ENCODE results near the gene TBL3.

- TF ChIP-seq, protein P1, sequence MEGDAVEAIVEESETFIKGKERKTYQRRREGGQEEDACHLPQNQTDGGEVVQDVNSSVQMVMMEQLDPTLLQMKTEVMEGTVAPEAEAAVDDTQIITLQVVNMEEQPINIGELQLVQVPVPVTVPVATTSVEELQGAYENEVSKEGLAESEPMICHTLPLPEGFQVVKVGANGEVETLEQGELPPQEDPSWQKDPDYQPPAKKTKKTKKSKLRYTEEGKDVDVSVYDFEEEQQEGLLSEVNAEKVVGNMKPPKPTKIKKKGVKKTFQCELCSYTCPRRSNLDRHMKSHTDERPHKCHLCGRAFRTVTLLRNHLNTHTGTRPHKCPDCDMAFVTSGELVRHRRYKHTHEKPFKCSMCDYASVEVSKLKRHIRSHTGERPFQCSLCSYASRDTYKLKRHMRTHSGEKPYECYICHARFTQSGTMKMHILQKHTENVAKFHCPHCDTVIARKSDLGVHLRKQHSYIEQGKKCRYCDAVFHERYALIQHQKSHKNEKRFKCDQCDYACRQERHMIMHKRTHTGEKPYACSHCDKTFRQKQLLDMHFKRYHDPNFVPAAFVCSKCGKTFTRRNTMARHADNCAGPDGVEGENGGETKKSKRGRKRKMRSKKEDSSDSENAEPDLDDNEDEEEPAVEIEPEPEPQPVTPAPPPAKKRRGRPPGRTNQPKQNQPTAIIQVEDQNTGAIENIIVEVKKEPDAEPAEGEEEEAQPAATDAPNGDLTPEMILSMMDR (IDR thresholded peaks at IDR 0.05), result no peak
- no peak for TF ChIP-seq EZH2 (IDR thresholded peaks at IDR 0.05)
These were observed 36.2 kb downstream of the TBL3 start for GRCh38 chr16:2008009-2008526.
